ENCODE data around the gene TAL2.

DNA sequence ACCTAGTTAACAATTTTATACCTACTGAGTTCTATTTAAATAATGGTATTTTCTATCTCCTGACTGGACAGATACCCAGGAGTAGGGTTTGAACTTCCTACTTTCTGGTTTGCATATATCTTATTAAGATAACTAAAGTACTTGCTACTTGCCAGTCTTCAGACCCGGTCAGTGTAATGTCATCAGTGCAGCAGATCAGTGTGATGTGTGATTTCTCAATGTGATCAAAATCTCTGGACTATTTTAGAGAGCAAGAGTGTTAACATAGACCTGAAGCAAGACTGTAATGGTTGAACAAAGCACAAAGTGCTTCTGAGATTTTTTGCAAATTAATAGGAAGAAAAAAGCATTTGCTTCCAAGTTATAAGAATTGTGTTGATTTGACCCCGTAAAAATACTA, 38.9 kb downstream of the TAL2 start:
- TF ChIP-seq POLR2AphosphoS5 (IDR thresholded peaks at IDR 0.05), result no peak
- TF ChIP-seq POLR2A (IDR thresholded peaks at IDR 0.05; ENCODE audit: low read depth), result no peak

All from esophagus muscularis mucosa (tissue), 2 donors.